ENCODE results near the gene RABL6. TPM values are rescaled to one million over a fixed set of nuclear protein-coding genes. Genes with fewer than 3 reads are reported as not detected.

The RABL6 gene
- total and polyA plus RNA-seq, 2 of the 4 experiments (the other 2 are of a cell fraction): 37.1 to 47.5 TPM

GRCh38 chr9:136806631-136807201 lies 1.0 kb upstream of the RABL6 start (continued):
- no peak for TF ChIP-seq MXI1 (IDR thresholded peaks at IDR 0.05; ENCODE audit: borderline replicate concordance, low read depth, low read length)

GRCh38 chr9:136808075-136808805 lies 492 bp downstream of the RABL6 start:
- no peak overlapping the region for H2BK120ac ChIP-seq (ENCODE audit: low read depth, low read length)
- no TSS peak for BruUV-seq (replicated peaks)
- 1% methylated on average over 29 of the region's 93 CpGs; no CpG with 5 or more reads in 1 of the 2 experiments for WGBS, 2 experiments (ENCODE audit: extremely low coverage in 2 of 2, insufficient read length in 1 of 2)
- intact Hi-C loops (cut with micrococcal nuclease) (no loop called here), in situ Hi-C loops (cut with MboI; ENCODE audit: low sequenced_read_pairs) (no loop called here), dilution Hi-C loops (cut with HindIII; ENCODE audit: low sequenced_read_pairs, unreplicated experiment) (no loop called here)
- no peak overlapping the region for H2BK15ac ChIP-seq (ENCODE audit: low read depth, low read length)
- H3K18ac ChIP-seq (ENCODE audit: low read depth, low read length): no peak overlapping the region
- peak overlapping the region; percentile 75 for H3K4me3 ChIP-seq (ENCODE audit: insufficient read depth, low read depth, low read length)
- no peak overlapping the region for H2AK5ac ChIP-seq (ENCODE audit: low read depth, low read length)
- H3K4me1 ChIP-seq (ENCODE audit: control insufficient read depth, insufficient read depth, low read length): peaks cover 13% of the 10 kb centered on the region
- H4K8ac ChIP-seq (ENCODE audit: low read depth in 2 of 2, low read length in 2 of 2): peak overlapping the region in 1 of 2 experiments; percentile 64; a peak in 2 of 4 replicates
- H2AK9ac ChIP-seq (replicated peaks; ENCODE audit: low read depth, low read length, poor library complexity): peak overlapping the region; percentile 81
- peak overlapping the region; percentile 48 for H3K14ac ChIP-seq (replicated peaks; ENCODE audit: low read depth, low read length)
- ChIA-PET POLR2A (ENCODE audit: unreplicated experiment) (no interaction called here), CTCF (no interaction called here)
- peak overlapping the region; percentile 99 for H2AFZ ChIP-seq (replicated peaks; ENCODE audit: low read length, poor library complexity)
- H3K79me1 ChIP-seq (ENCODE audit: low read depth in 1 of 2, low read length in 2 of 2): peaks cover 32 to 53% of the 10 kb centered on the region in 2 experiments
- peak overlapping the region; percentile 52; the same call in 1 of the 2 replicates for H3K56ac ChIP-seq (ENCODE audit: extremely low read depth, insufficient read depth, low read length)
- peak overlapping the region; percentile 85 for H3K9ac ChIP-seq (ENCODE audit: low read depth, low read length)
- peaks cover 7% of the 10 kb centered on the region for H3K36me3 ChIP-seq (ENCODE audit: control insufficient read depth, insufficient read depth, low read length)
- no peak for DNase-seq
- H4K5ac ChIP-seq (ENCODE audit: low read depth, low read length): no peak overlapping the region
- H3K9me3 ChIP-seq (ENCODE audit: control insufficient read depth, insufficient read depth, low read length): no peaks in the 10 kb centered on the region
- peaks cover 4% of the 10 kb centered on the region for H3K9me1 ChIP-seq (ENCODE audit: insufficient read depth, low read length)
- H2BK20ac ChIP-seq (ENCODE audit: low read depth, low read length): no peak overlapping the region
- peak overlapping the region; percentile 70 for H3K23ac ChIP-seq (ENCODE audit: low read depth, low read length)
- H3K4ac ChIP-seq (ENCODE audit: low read depth, low read length): peak overlapping the region; percentile 83
- peak overlapping the region; percentile 90 for H3K4me2 ChIP-seq (ENCODE audit: low read depth, low read length)
- TF ChIP-seq MXI1 (IDR thresholded peaks at IDR 0.05; ENCODE audit: borderline replicate concordance, low read depth, low read length) (no peak), USF2 (IDR thresholded peaks at IDR 0.05; ENCODE audit: low read depth, low read length) (no peak), FOS (IDR thresholded peaks at IDR 0.05; ENCODE audit: low read depth, low read length) (no peak), SMC3 (IDR thresholded peaks at IDR 0.05; ENCODE audit: low read depth, low read length) (no peak), RFX5 (IDR thresholded peaks at IDR 0.05; ENCODE audit: low read depth, low read length) (no peak), CEBPB (IDR thresholded peaks at IDR 0.05; ENCODE audit: low read depth, low read length) (no peak), RAD21 (IDR thresholded peaks at IDR 0.05; ENCODE audit: low read length) (no peak), MAFK (IDR thresholded peaks at IDR 0.05; ENCODE audit: low read depth, low read length) (no peak), RCOR1 (IDR thresholded peaks at IDR 0.05; ENCODE audit: insufficient replicate concordance, low read length) (no peak), NFE2L2 (IDR thresholded peaks at IDR 0.05; ENCODE audit: low read depth, low read length) (no peak), CHD1 (IDR thresholded peaks at IDR 0.05; ENCODE audit: low read depth, low read length) (no peak), CTCF (conservative IDR thresholded peaks at IDR 0.05; ENCODE audit: low read depth, low read length) (no peak), MAZ (IDR thresholded peaks at IDR 0.05; ENCODE audit: borderline replicate concordance, low read depth, low read length) (no peak), POLR2A (IDR thresholded peaks at IDR 0.05; ENCODE audit: low read depth, low read length) (no peak)
- peak overlapping the region; percentile 54; the same call in 1 of the 2 replicates for H4K91ac ChIP-seq (ENCODE audit: insufficient read depth, low read depth, low read length)
- peak overlapping the region; percentile 32 for H2BK5ac ChIP-seq (ENCODE audit: low read depth, low read length, poor library complexity, severe bottlenecking)
- H4K20me1 ChIP-seq (ENCODE audit: insufficient read depth, low read length): peaks cover 19% of the 10 kb centered on the region; the same call in 1 of the 2 replicates
- peak overlapping the region; percentile 86 for H3K27ac ChIP-seq (ENCODE audit: insufficient read depth, low read length)
- no peaks in the 10 kb centered on the region for H3K27me3 ChIP-seq (ENCODE audit: control insufficient read depth, insufficient read depth, low read length)
- ATAC-seq (ENCODE audit: low read depth): peak; percentile 47

Data from IMR-90 (cell line).